ENCODE measurements around the gene UBN2.
"Not testable (repeated sequence)": the region's sequence is repeated elsewhere in the genome, so short reads cannot be mapped to it uniquely, and the experiment has no call there.

UBN2 gene
- 19.7 to 121 (median 35.1) reads per million in 9 experiments for total RNA-seq

DNA sequence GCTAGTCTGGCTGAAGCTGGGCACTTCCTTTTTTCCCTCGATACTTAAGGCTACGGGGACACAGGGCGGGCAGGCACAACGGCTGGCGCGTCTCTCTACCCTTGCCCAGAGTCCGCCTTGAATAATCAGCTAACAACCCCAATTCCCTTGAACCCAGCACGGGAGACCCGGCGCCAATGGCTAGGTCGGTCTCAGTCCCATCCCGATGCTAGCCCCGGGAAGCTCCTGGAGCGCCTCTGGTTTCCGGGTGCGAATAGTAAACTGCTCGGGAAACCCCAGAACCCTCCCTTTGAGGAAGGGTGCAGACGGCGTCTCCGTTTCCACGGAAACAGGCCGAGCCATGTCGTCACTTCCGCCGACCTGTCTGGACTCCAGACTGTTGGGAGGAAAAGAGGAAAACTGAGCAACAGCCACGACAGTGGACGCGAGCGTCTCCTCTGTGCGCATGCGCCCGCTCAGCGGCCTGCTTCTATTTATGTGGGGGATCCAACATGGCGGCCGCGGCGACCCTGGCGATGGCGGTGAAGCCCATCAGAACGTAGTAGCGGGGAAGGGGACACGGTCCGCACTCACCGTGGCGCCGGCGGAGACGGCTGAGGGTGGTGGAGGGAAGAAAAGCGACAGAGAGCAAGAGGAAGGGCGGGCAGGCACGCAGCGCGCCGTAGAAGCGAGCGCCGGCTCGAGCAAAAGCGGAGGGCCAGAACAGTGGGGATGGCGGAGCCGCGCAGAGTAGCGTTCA is at the start of gene UBN2:
Gene UBN2 (plus strand): TSS at position 464 of the 739 bp plus-strand sequence. CDS start 248 bp downstream, at position 712.
- H3K4me3 Mint-ChIP-seq = peak within 1 kb of the TSS; percentile 96 to 99
- ATAC-seq (replicated peaks) (peak; percentile 79), DNase-seq (peak; percentile 75 to 80 (median 80))
- peak within 1 kb of the TSS; percentile 95 to 97 for H3K27ac Mint-ChIP-seq
- peaks cover 15% of the 10 kb centered on the region for H3K36me3 Mint-ChIP-seq (ENCODE audit: insufficient read depth)
- H3K9me3 Mint-ChIP-seq = no peaks in the 10 kb centered on the region
- no peaks in the 10 kb centered on the region for H3K27me3 Mint-ChIP-seq
- H3K4me1 Mint-ChIP-seq (ENCODE audit: low read depth in 2 of 2) = peaks cover 13 to 21% of the 10 kb centered on the region in 2 donors

GRCh38 chr7:139181404-139181803 is 49.6 kb upstream of the UBN2 start:
- H3K9me3 Mint-ChIP-seq = no peaks in the 10 kb centered on the region
- DNase-seq (no peak), ATAC-seq (replicated peaks) (no peak)
- no peaks in the 10 kb centered on the region for H3K27me3 Mint-ChIP-seq
- peaks cover 0 to 3% of the 10 kb centered on the region in 2 donors for H3K4me1 Mint-ChIP-seq (ENCODE audit: low read depth in 2 of 2)
- H3K36me3 Mint-ChIP-seq (ENCODE audit: insufficient read depth) = no peaks in the 10 kb centered on the region
- no peak overlapping the region for H3K27ac Mint-ChIP-seq
- H3K4me3 Mint-ChIP-seq = no peak overlapping the region

GRCh38 chr7:139182363-139182762 is 48.7 kb upstream of the UBN2 start:
- Mint-ChIP-seq H3K27ac (peak overlapping the region in 1 of 2 donors; percentile 9), H3K9me3 (no peaks in the 10 kb centered on the region), H3K4me1 (ENCODE audit: low read depth in 2 of 2) (peaks cover 0 to 3% of the 10 kb centered on the region in 2 donors), H3K4me3 (no peak overlapping the region), H3K36me3 (ENCODE audit: insufficient read depth) (no peaks in the 10 kb centered on the region), H3K27me3 (no peaks in the 10 kb centered on the region)
- ATAC-seq (replicated peaks) (no peak), DNase-seq (no peak)

- H3K4me1 Mint-ChIP-seq (ENCODE audit: low read depth in 2 of 2) = peaks cover 0 to 3% of the 10 kb centered on the region in 2 donors
- no peak for ATAC-seq (replicated peaks)
- no peaks in the 10 kb centered on the region for H3K9me3 Mint-ChIP-seq
- no peak overlapping the region for H3K27ac Mint-ChIP-seq
- H3K27me3 Mint-ChIP-seq = no peaks in the 10 kb centered on the region
- DNase-seq = no peak
- no peaks in the 10 kb centered on the region for H3K36me3 Mint-ChIP-seq (ENCODE audit: insufficient read depth)
- no peak overlapping the region for H3K4me3 Mint-ChIP-seq
Observed at GRCh38 chr7:139183251-139183650, 47.8 kb upstream of the UBN2 start.

- no peak for DNase-seq
- Mint-ChIP-seq H3K4me3 (no peak overlapping the region), H3K36me3 (ENCODE audit: insufficient read depth) (no peaks in the 10 kb centered on the region), H3K27me3 (no peaks in the 10 kb centered on the region), H3K4me1 (ENCODE audit: low read depth in 2 of 2) (peaks cover 0 to 3% of the 10 kb centered on the region in 2 donors), H3K9me3 (no peaks in the 10 kb centered on the region), H3K27ac (no peak overlapping the region)
- ATAC-seq (replicated peaks) = no peak
Observed at GRCh38 chr7:139183878-139184338, 47.1 kb upstream of the UBN2 start.

GRCh38 chr7:139186146-139186545 is 44.9 kb upstream of the UBN2 start:
- no peak overlapping the region for H3K27ac Mint-ChIP-seq

GRCh38 chr7:139189357-139189756 is 41.7 kb upstream of the UBN2 start:
- DNase-seq = no peak
- Mint-ChIP-seq H3K4me1 (ENCODE audit: low read depth in 2 of 2) (no peaks in the 10 kb centered on the region), H3K9me3 (no peaks in the 10 kb centered on the region), H3K36me3 (ENCODE audit: insufficient read depth) (no peaks in the 10 kb centered on the region), H3K27me3 (no peaks in the 10 kb centered on the region), H3K4me3 (no peak overlapping the region), H3K27ac (no peak overlapping the region)
- no peak for ATAC-seq (replicated peaks)

More at GRCh38 chr7:139186146-139186545, 44.9 kb upstream of the UBN2 start:
- DNase-seq (no peak), ATAC-seq (replicated peaks) (no peak)
- Mint-ChIP-seq H3K27me3 (no peaks in the 10 kb centered on the region), H3K9me3 (no peaks in the 10 kb centered on the region), H3K4me3 (no peak overlapping the region), H3K36me3 (ENCODE audit: insufficient read depth) (no peaks in the 10 kb centered on the region), H3K4me1 (ENCODE audit: low read depth in 2 of 2) (peaks cover 0 to 3% of the 10 kb centered on the region in 2 donors)

GRCh38 chr7:139192014-139192706 is 38.9 kb upstream of the UBN2 start:
- no peak overlapping the region for H3K27ac Mint-ChIP-seq
- no peaks in the 10 kb centered on the region for H3K36me3 Mint-ChIP-seq (ENCODE audit: insufficient read depth)
- H3K4me1 Mint-ChIP-seq (ENCODE audit: low read depth in 2 of 2) = no peaks in the 10 kb centered on the region
- H3K27me3 Mint-ChIP-seq = no peaks in the 10 kb centered on the region
- no peak overlapping the region for H3K4me3 Mint-ChIP-seq
- ATAC-seq (replicated peaks) = no peak
- no peak for DNase-seq
- H3K9me3 Mint-ChIP-seq = no peaks in the 10 kb centered on the region

GRCh38 chr7:139200382-139200781 is 30.7 kb upstream of the UBN2 start:
- no peaks in the 10 kb centered on the region for H3K4me1 Mint-ChIP-seq (ENCODE audit: low read depth in 2 of 2)
- H3K27ac Mint-ChIP-seq = no peak overlapping the region
- no peak overlapping the region for H3K4me3 Mint-ChIP-seq
- H3K9me3 Mint-ChIP-seq = peaks cover under 1 to 3% of the 10 kb centered on the region in 2 donors
- DNase-seq (no peak), ATAC-seq (replicated peaks) (no peak)
- no peaks in the 10 kb centered on the region for H3K36me3 Mint-ChIP-seq (ENCODE audit: insufficient read depth)
- H3K27me3 Mint-ChIP-seq = peaks cover 3 to 15% of the 10 kb centered on the region in 2 donors

GRCh38 chr7:139203992-139204391 is 27.0 kb upstream of the UBN2 start:
- H3K27me3 Mint-ChIP-seq = peaks cover 28 to 30% of the 10 kb centered on the region in 2 donors
- ATAC-seq (replicated peaks) = no peak
- H3K36me3 Mint-ChIP-seq (ENCODE audit: insufficient read depth) = no peaks in the 10 kb centered on the region
- peaks cover 6 to 14% of the 10 kb centered on the region in 2 donors for H3K9me3 Mint-ChIP-seq
- H3K4me3 Mint-ChIP-seq = no peak overlapping the region
- H3K4me1 Mint-ChIP-seq (ENCODE audit: low read depth in 2 of 2) = no peaks in the 10 kb centered on the region
- H3K27ac Mint-ChIP-seq = no peak overlapping the region
- no peak for DNase-seq

- peaks cover 42 to 45% of the 10 kb centered on the region in 2 donors for H3K27me3 Mint-ChIP-seq
- ATAC-seq (replicated peaks) = no peak
- H3K9me3 Mint-ChIP-seq = peaks cover 6 to 26% of the 10 kb centered on the region in 2 donors
- DNase-seq = no peak
- H3K4me1 Mint-ChIP-seq (ENCODE audit: low read depth in 2 of 2) = no peaks in the 10 kb centered on the region
- no peak overlapping the region for H3K4me3 Mint-ChIP-seq
- H3K27ac Mint-ChIP-seq = no peak overlapping the region
- no peaks in the 10 kb centered on the region for H3K36me3 Mint-ChIP-seq (ENCODE audit: insufficient read depth)
Observed at GRCh38 chr7:139205843-139206242, 25.2 kb upstream of the UBN2 start.

DNA sequence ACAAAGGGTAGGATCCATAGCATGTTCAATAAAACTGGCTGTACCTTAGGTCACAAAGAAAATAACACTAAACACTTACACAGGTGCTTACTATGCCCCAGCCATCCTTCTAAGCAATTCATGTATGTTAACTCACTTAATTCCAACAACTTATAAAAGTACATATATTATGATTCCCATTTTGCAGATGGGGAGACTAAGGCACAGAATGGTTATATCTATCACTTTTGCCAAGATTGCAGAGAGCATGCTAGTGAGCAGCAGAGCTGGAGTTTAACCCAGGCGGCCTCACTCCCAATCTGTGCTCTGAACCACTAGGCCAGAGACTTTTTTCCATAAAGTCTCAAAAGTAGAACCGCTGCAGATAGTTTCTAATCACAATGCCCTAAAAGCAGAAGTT is 18.9 kb upstream of the UBN2 start:
- H3K9me3 Mint-ChIP-seq = peaks cover under 1 to 14% of the 10 kb centered on the region in 2 donors

DNA sequence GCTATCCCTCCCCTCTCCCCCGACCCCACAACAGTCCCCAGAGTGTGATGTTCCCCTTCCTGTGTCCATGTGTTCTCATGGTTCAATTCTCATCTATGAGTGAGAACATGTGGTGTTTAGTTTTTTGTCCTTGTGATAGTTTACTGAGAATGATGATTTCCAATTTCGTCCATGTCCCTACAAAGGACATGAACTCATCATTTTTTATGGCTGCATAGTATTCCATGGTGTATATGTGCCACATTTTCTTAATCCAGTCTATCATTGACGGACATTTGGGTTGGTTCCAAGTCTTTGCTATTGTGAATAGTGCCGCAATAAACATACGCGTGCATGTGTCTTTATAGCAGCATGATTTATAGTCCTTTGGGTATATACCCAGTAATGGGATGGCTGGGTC is 17.5 kb upstream of the UBN2 start:
- H3K36me3 Mint-ChIP-seq (ENCODE audit: insufficient read depth); DNase-seq; ATAC-seq (replicated peaks); H3K4me1 Mint-ChIP-seq (ENCODE audit: low read depth in 2 of 2); H3K4me3 Mint-ChIP-seq; H3K27ac Mint-ChIP-seq: not testable (repeated sequence)
- Mint-ChIP-seq H3K27me3 (peaks cover 18 to 21% of the 10 kb centered on the region in 2 donors), H3K9me3 (peaks cover 0 to 12% of the 10 kb centered on the region in 2 donors)

More for the DNA sequence above, 18.9 kb upstream of the UBN2 start:
- Mint-ChIP-seq H3K36me3 (ENCODE audit: insufficient read depth) (no peaks in the 10 kb centered on the region), H3K4me3 (no peak overlapping the region), H3K4me1 (ENCODE audit: low read depth in 2 of 2) (no peaks in the 10 kb centered on the region), H3K27ac (no peak overlapping the region), H3K27me3 (peaks cover 22 to 23% of the 10 kb centered on the region in 2 donors)
- DNase-seq (no peak), ATAC-seq (replicated peaks) (no peak)

DNA sequence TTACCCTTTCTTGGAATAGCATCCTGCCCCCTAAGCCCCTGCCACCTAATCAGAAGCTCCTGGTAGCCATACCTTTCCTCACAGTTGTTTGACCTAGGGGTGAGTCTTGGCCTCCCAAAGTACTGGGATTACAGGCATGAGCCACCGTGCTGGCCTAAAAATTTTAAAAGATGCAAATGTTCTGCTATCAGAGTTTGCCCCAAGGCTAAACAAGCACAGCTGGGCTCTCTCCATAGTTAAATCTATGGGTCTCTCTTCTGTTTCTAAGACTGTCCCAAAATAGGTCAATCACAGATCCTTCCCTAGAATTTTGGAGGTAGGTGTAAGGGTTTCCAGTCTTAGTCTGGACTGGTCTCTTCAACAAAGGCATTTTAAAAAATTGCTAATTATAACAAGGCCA is 12.9 kb upstream of the UBN2 start:
- Mint-ChIP-seq H3K27me3 (peaks cover 12 to 23% of the 10 kb centered on the region in 2 donors), H3K9me3 (no peaks in the 10 kb centered on the region), H3K36me3 (ENCODE audit: insufficient read depth) (peaks cover 4% of the 10 kb centered on the region), H3K4me1 (ENCODE audit: low read depth in 2 of 2) (no peaks in the 10 kb centered on the region), H3K4me3 (no peak overlapping the region), H3K27ac (no peak overlapping the region)
- DNase-seq = no peak
- no peak for ATAC-seq (replicated peaks)
